H1 (cell line): ENCODE results near the gene LPO. TPM values are rescaled to one million over a fixed set of nuclear protein-coding genes. Genes with fewer than 3 reads are reported as not detected.

Source experiments
- CTCF ChIA-PET: fragments of 300-600 bp; sonication (Branson Sonifier 250); formaldehyde crosslinking; loops from one replicate; lab custom pipeline; 2021; ENCODE audit not compliant: partially characterized antibody; lab: Charles Lee
- POLR2A ChIA-PET: fragments of 300-600 bp; sonication (Branson Sonifier 250); formaldehyde crosslinking; loops from one replicate; lab custom pipeline; 2021; ENCODE audit warnings: inconsistent platforms; ENCODE audit not compliant: partially characterized antibody; lab: Charles Lee
- DNase-seq, 2 experiments: peaks; one replicate each; pipeline versions ENCODE4 v3.0.0 to v3.0.0-alpha.2; 2010 to 2022; ENCODE audit warnings: low spot score in 2 of 2, low read depth in 1 of 2, mixed read lengths in 1 of 2
- FAIRE-seq: peaks from 2 replicates; lab custom pipeline; 2011; peaks lifted over from hg19 to GRCh38; lab: Jason Lieb, UNC
- H2AFZ ChIP-seq: 2 replicates; pipeline ENCODE4 v1.8.1; 2012; ENCODE audit warnings: low read length, inconsistent platforms
- H2AK5ac ChIP-seq: 2 replicates; pipeline ENCODE4 v1.6.1; 2013; ENCODE audit warnings: low read depth, low read length
- H2BK120ac ChIP-seq: replicated peaks from 2 replicates; pipeline ENCODE3; 2013; ENCODE audit warnings: low read depth, low read length, inconsistent platforms
- H2BK12ac ChIP-seq: 2 replicates; pipeline ENCODE4 v1.6.1; 2013; ENCODE audit warnings: low read depth, low read length
- H2BK15ac ChIP-seq: 2 replicates; pipeline ENCODE4 v1.6.1; 2013; ENCODE audit warnings: low read length
- H2BK20ac ChIP-seq: 2 replicates; pipeline ENCODE4 v1.6.1; 2013; ENCODE audit warnings: low read length
- H2BK5ac ChIP-seq: 2 replicates; pipeline ENCODE4 v1.6.1; 2013; ENCODE audit warnings: low read depth, low read length
- H3K14ac ChIP-seq: 2 replicates; pipeline ENCODE4 v1.6.1; 2013; ENCODE audit warnings: inconsistent platforms; ENCODE audit not compliant: insufficient read length
- H3K18ac ChIP-seq: 2 replicates; pipeline ENCODE4 v1.6.1; 2013; ENCODE audit warnings: low read length; ENCODE audit errors: extremely low read depth
- H3K23ac ChIP-seq: 2 replicates; pipeline ENCODE4 v1.6.1; 2013; ENCODE audit warnings: inconsistent platforms; ENCODE audit not compliant: insufficient read length
- H3K23me2 ChIP-seq: 2 replicates; pipeline ENCODE4 v1.6.1; 2013; ENCODE audit warnings: low read depth, low read length
- H3K27ac ChIP-seq: 2 replicates; pipeline ENCODE4 v1.6.1; 2011; ENCODE audit warnings: low read depth, low read length, inconsistent platforms
- H3K27me3 ChIP-seq, 4 experiments: replicated peaks in 1 of 4; 1 replicate in 1 of 4; 2 replicates in 3 of 4; pipeline versions ENCODE4 v1.6.1 to v1.8.1; 2011 to 2013; ENCODE audit warnings: low read length in 3 of 4, mild to moderate bottlenecking in 3 of 4, inconsistent platforms in 2 of 4, mixed read lengths in 2 of 4, moderate library complexity in 1 of 4; ENCODE audit not compliant: control insufficient read depth in 3 of 4, insufficient read depth in 3 of 4; ENCODE audit errors: extremely low read depth in 1 of 4
- H3K36me3 ChIP-seq, 4 experiments: 2 replicates each; pipeline versions ENCODE4 v1.6.1 to v1.8.1; 2011 to 2013; ENCODE audit warnings: mild to moderate bottlenecking in 4 of 4, low read length in 3 of 4, moderate library complexity in 2 of 4, control low read depth in 1 of 4, inconsistent platforms in 1 of 4; ENCODE audit not compliant: insufficient read depth in 4 of 4, control insufficient read depth in 2 of 4
- H3K4ac ChIP-seq: replicated peaks from 2 replicates; pipeline ENCODE3; 2013; ENCODE audit warnings: low read length, low read depth, mixed read lengths, inconsistent platforms; ENCODE audit not compliant: insufficient read length
- H3K4me1 ChIP-seq, 4 experiments: replicated peaks in 1 of 4; 1 replicate in 1 of 4; 2 replicates in 3 of 4; pipeline versions ENCODE4 v1.6.1 to v1.8.1; 2011 to 2013; ENCODE audit warnings: low read length in 3 of 4, inconsistent platforms in 2 of 4, mixed read lengths in 1 of 4; ENCODE audit not compliant: insufficient read depth in 4 of 4, control insufficient read depth in 3 of 4
- H3K4me2 ChIP-seq, 2 experiments: 2 replicates each; pipeline versions ENCODE4 v1.6.1 to v1.8.1; 2011 to 2013; ENCODE audit warnings: low read depth in 2 of 2, low read length in 2 of 2, control low read depth in 1 of 2, inconsistent platforms in 1 of 2, mild to moderate bottlenecking in 1 of 2; ENCODE audit not compliant: insufficient read depth in 1 of 2
- H3K4me3 ChIP-seq, 4 experiments: fragments of 200-600, 300-600 bp in 1 of 4; sonication (generic), shearing (Covaris generic), sonication (Bioruptor Twin) in 1 of 4; 2 replicates each; pipeline versions ENCODE4 v1.5.1 to v1.8.1; 2011 to 2016; ENCODE audit warnings: low read length in 4 of 4, low read depth in 3 of 4, control low read depth in 2 of 4, inconsistent platforms in 2 of 4, mild to moderate bottlenecking in 2 of 4, mixed read lengths in 1 of 4, moderate library complexity in 1 of 4; ENCODE audit not compliant: insufficient read depth in 2 of 4; ENCODE audit errors: extremely low read depth in 1 of 4
- H3K56ac ChIP-seq: replicated peaks from 2 replicates; pipeline ENCODE3; 2013; ENCODE audit warnings: low read depth, mild to moderate bottlenecking, mixed read lengths, low read length, inconsistent platforms; ENCODE audit not compliant: insufficient read length
- H3K79me1 ChIP-seq: 2 replicates; pipeline ENCODE4 v1.6.1; 2013; ENCODE audit warnings: low read depth, low read length, control low read depth
- H3K79me2 ChIP-seq, 2 experiments: 2 replicates each; pipeline versions ENCODE4 v1.6.1 to v1.8.1; 2012 to 2013; ENCODE audit warnings: low read length in 2 of 2, mild to moderate bottlenecking in 2 of 2, inconsistent platforms in 1 of 2; ENCODE audit not compliant: insufficient read depth in 2 of 2, control insufficient read depth in 1 of 2
- H3K9ac ChIP-seq, 4 experiments: replicated peaks in 1 of 4; 1 replicate in 1 of 4; 2 replicates in 3 of 4; pipeline versions ENCODE4 v1.6.1 to v1.8.1; 2011 to 2013; ENCODE audit warnings: low read depth in 3 of 4, low read length in 3 of 4, control low read depth in 2 of 4, mild to moderate bottlenecking in 2 of 4, moderate library complexity in 2 of 4, inconsistent platforms in 1 of 4; ENCODE audit errors: extremely low read depth in 1 of 4
- H3K9me3 ChIP-seq, 2 experiments: 2 replicates each; pipeline versions ENCODE4 v1.6.1 to v1.8.1; 2012 to 2013; ENCODE audit warnings: mild to moderate bottlenecking in 2 of 2, moderate library complexity in 2 of 2, control low read depth in 1 of 2, inconsistent platforms in 1 of 2, low read depth in 1 of 2, low read length in 1 of 2, mixed read lengths in 1 of 2; ENCODE audit not compliant: insufficient read depth in 2 of 2
- H4K20me1 ChIP-seq, 2 experiments: replicated peaks in 1 of 2; 2 replicates each; pipeline versions ENCODE3 to v1.8.1; 2011 to 2013; ENCODE audit warnings: inconsistent platforms in 2 of 2, low read length in 2 of 2, mild to moderate bottlenecking in 1 of 2; ENCODE audit not compliant: insufficient read depth in 2 of 2, control insufficient read depth in 1 of 2
- H4K5ac ChIP-seq: 2 replicates; pipeline ENCODE4 v1.6.1; 2013; ENCODE audit warnings: low read length, low read depth, mixed read lengths, inconsistent platforms; ENCODE audit not compliant: insufficient read length
- H4K8ac ChIP-seq: 2 replicates; pipeline ENCODE4 v1.8.0; 2013; ENCODE audit warnings: mild to moderate bottlenecking, moderate library complexity, low read length, inconsistent platforms; ENCODE audit not compliant: insufficient read depth; ENCODE audit errors: extremely low read depth
- H4K91ac ChIP-seq: replicated peaks from 2 replicates; pipeline ENCODE3; 2013; ENCODE audit warnings: low read length, mixed read lengths, inconsistent platforms; ENCODE audit not compliant: insufficient read length
- GABPA ChIP-seq: IDR thresholded peaks from 2 replicates; pipeline ENCODE4 v1.6.1; 2011; ENCODE audit warnings: mild to moderate bottlenecking, low read length, moderate library complexity, borderline replicate concordance; ENCODE audit not compliant: insufficient read depth
- KDM1A ChIP-seq: fragments of 200-600, 300-600 bp; sonication (generic); IDR thresholded peaks from 2 replicates; pipeline ENCODE4 v1.7.1; 2016; ENCODE audit warnings: mild to moderate bottlenecking, low read length, borderline replicate concordance
- KDM4A ChIP-seq: IDR thresholded peaks from one replicate; pipeline ENCODE4 v1.7.1; 2012; ENCODE audit warnings: low read depth, mild to moderate bottlenecking, moderate library complexity, low read length, inconsistent platforms; ENCODE audit not compliant: severe bottlenecking
- MAX ChIP-seq: IDR thresholded peaks from 2 replicates; pipeline ENCODE4 v1.6.1; 2012; ENCODE audit warnings: inconsistent platforms
- NANOG ChIP-seq: IDR thresholded peaks from 2 replicates; pipeline ENCODE4 v1.6.1; 2011; ENCODE audit warnings: low read length, low read depth, mild to moderate bottlenecking, inconsistent platforms; ENCODE audit not compliant: insufficient read depth, poor library complexity, severe bottlenecking
- NRF1 ChIP-seq: IDR thresholded peaks from 2 replicates; pipeline ENCODE4 v1.6.1; 2011; ENCODE audit warnings: mild to moderate bottlenecking, low read depth, low read length, improper control_type of control experiment
- POLR2A ChIP-seq, 2 experiments: IDR thresholded peaks; 1 replicate in 1 of 2; 2 replicates in 1 of 2; pipeline ENCODE4 v1.6.1; 2011; ENCODE audit warnings: low read depth in 2 of 2, low read length in 2 of 2, mild to moderate bottlenecking in 2 of 2; ENCODE audit errors: control extremely low read depth in 1 of 2
- POLR2AphosphoS5 ChIP-seq: IDR thresholded peaks from 2 replicates; pipeline ENCODE4 v1.6.1; 2011; ENCODE audit warnings: low read depth, low read length
- RBBP5 ChIP-seq: IDR thresholded peaks from 2 replicates; pipeline ENCODE4 v1.7.1; 2012; ENCODE audit warnings: low read depth, mild to moderate bottlenecking, inconsistent platforms, low read length, moderate library complexity, borderline replicate concordance
- RNF2 ChIP-seq: fragments of 200-900, 300-1000 bp; sonication (generic); IDR thresholded peaks from 2 replicates; pipeline ENCODE4 v1.7.1; 2016; ENCODE audit warnings: borderline replicate concordance, low read depth, mild to moderate bottlenecking, antibody characterized with exemption, low read length; ENCODE audit not compliant: poor library complexity, severe bottlenecking; ENCODE audit errors: missing control alignments
- SAP30 ChIP-seq: fragments of 300-600 bp; sonication (generic); IDR thresholded peaks from 2 replicates; pipeline ENCODE4 v1.7.1; 2012; ENCODE audit warnings: low read length, moderate library complexity, mild to moderate bottlenecking, inconsistent platforms; ENCODE audit not compliant: insufficient read depth, insufficient replicate concordance
- SP1 ChIP-seq: IDR thresholded peaks from 2 replicates; pipeline ENCODE4 v1.6.1; 2011; ENCODE audit warnings: low read depth, low read length
- SUZ12 ChIP-seq: fragments of 200-600 bp; sonication (generic); IDR thresholded peaks from 2 replicates; pipeline ENCODE4 v1.6.1; 2012; ENCODE audit warnings: mild to moderate bottlenecking, inconsistent platforms, low read length, moderate library complexity, mixed read lengths
- WGBS, 2 experiments: shearing (Covaris generic) in 1 of 2; methylation state at CpG; one replicate each; pipeline versions ENCODE4 v1.1.6 to v1.1.7; 2013 to 2015; ENCODE audit warnings: low lambda C conversion rate in 2 of 2, mixed read lengths in 2 of 2, inconsistent platforms in 1 of 2, low coverage in 1 of 2, missing lambda C conversion rate in 1 of 2; ENCODE audit not compliant: insufficient replicate concordance in 2 of 2, insufficient coverage in 1 of 2, insufficient read length in 1 of 2; ENCODE audit errors: extremely low coverage in 1 of 2, missing lambda C conversion rate in 1 of 2; 5-methylcytosine and 5-hydroxymethylcytosine counted together
- polyA plus RNA-seq, 7 experiments: library from polyadenylated mRNA; depleted of rRNA in 3 of 7; stranded (reverse) in 5 of 7; unstranded in 2 of 7; fragments of >200 nt in 5 of 7; fragments of 200-250 nt in 2 of 7; gene quantifications; 1 replicate in 5 of 7; 2 replicates in 1 of 7; 4 replicates in 1 of 7; pipeline versions ENCODE4 v1.2.1 to v1.2.3, GENCODE V29; 2011 to 2013; ENCODE audit warnings: missing spikeins in 2 of 7, mixed read lengths in 2 of 7
- total RNA-seq: library from RNA; stranded (reverse); fragmentation: NEBNext Ultra II Directional; extraction: Animal tissue kit (Norgen Biotek cat#: 25700); gene quantifications from 2 replicates; pipeline ENCODE4 v1.2.1, GENCODE V29; 2021

LPO gene
- total and polyA plus RNA-seq, 2 of the 8 experiments (the other 6 are each of a cell fraction or from before 2014, with no cell fraction given): 0.38 to 0.52 TPM

- Histone ChIP-seq H3K18ac (no peak overlapping the region), H3K23me2 (no peaks in the 10 kb centered on the region), H3K14ac (no peak overlapping the region), H3K27ac (no peak overlapping the region), H3K4ac (no peak overlapping the region), H3K9ac (no peak overlapping the region), H3K4me2 (no peak overlapping the region), H2BK20ac (no peak overlapping the region), H3K23ac (no peak overlapping the region), H3K79me2 (no peaks in the 10 kb centered on the region), H3K79me1 (no peaks in the 10 kb centered on the region), H3K9me3 (no peaks in the 10 kb centered on the region), H2BK5ac (0 out of 2 replicates have a peak overlapping the region, but pooled peaks have one; percentile 21), H3K56ac (no peak overlapping the region), H4K20me1 (no peaks in the 10 kb centered on the region), H4K5ac (no peak overlapping the region), H2BK15ac (peak overlapping the region; percentile 95; the same call in 1 of the 2 replicates), H4K91ac (peak overlapping the region; percentile 61), H4K8ac (no peak overlapping the region), H2AK5ac (no peak overlapping the region), H3K4me1 (peaks cover 0 to 3% (median 0%) of the 10 kb centered on the region in 4 experiments; a peak in 1 of 7 replicates), H3K27me3 (peaks cover 0 to 8% (median 0%) of the 10 kb centered on the region in 4 experiments; a peak in 3 of 7 replicates), H2BK120ac (no peak overlapping the region), H3K4me3 (no peak overlapping the region), H3K36me3 (no peaks in the 10 kb centered on the region), H2AFZ (0 out of 2 replicates have a peak overlapping the region, but pooled peaks have one; percentile 7), H2BK12ac (no peak overlapping the region)
- ChIA-PET CTCF (interaction anchor here (1.2 to 7.9 kb wide), 5 partner anchors 24 to 169 kb away, joined by 3 to 75 read pairs (median 7); partner anchors contain the start of gene RNF43), POLR2A (no interaction called here)
- FAIRE-seq (no peak), DNase-seq (no peak)
- WGBS, 2 experiments: 76% methylated on average over 4 of the region's 5 CpGs; no CpG with 5 or more reads in 1 of the 2 experiments
- no peak for TF ChIP-seq RNF2
- no peak for TF ChIP-seq GABPA
- no peak for TF ChIP-seq KDM4A
- no peak for TF ChIP-seq SP1
- no peak for TF ChIP-seq KDM1A
- TF ChIP-seq NRF1: no peak
- no peak for TF ChIP-seq POLR2AphosphoS5
- TF ChIP-seq NANOG: no peak
- no peak for TF ChIP-seq SUZ12
- no peak for TF ChIP-seq MAX
- TF ChIP-seq RBBP5: no peak
- TF ChIP-seq SAP30: no peak
- no peak for TF ChIP-seq POLR2A (IDR thresholded peaks at IDR 0.05; ENCODE audit: control extremely low read depth in 1 of 2, low read depth in 2 of 2, low read length in 2 of 2)
Measured at GRCh38 chr17:58278661-58279015, 40.3 kb downstream of the LPO start.
